ENCODE data around the gene ZNF592. TPM values are rescaled to one million over a fixed set of nuclear protein-coding genes. Genes with fewer than 3 reads are reported as not detected.

ZNF592 gene
- total RNA-seq, 1 donor from 2014 or later = 19.0 TPM

- H3K9me3 ChIP-seq (replicated peaks) = no peaks in the 10 kb centered on the region
- DNase-seq = no peak
- no peak for TF ChIP-seq CTCF (IDR thresholded peaks at IDR 0.05; ENCODE audit: borderline replicate concordance)
- no peak overlapping the region for H3K4me3 ChIP-seq
- intact Hi-C loops (cut with micrococcal nuclease) = no loop called here
- H3K36me3 ChIP-seq = peaks cover 44% of the 10 kb centered on the region
- peaks cover 59% of the 10 kb centered on the region for H3K4me1 ChIP-seq
- H3K27me3 ChIP-seq (ENCODE audit: low read depth) = no peaks in the 10 kb centered on the region
- no peak overlapping the region for H3K27ac ChIP-seq (replicated peaks)
Observed at GRCh38 chr15:84764585-84764984, 16.2 kb downstream of the ZNF592 start.

- H3K4me1 ChIP-seq = peaks cover 58% of the 10 kb centered on the region
- intact Hi-C loops (cut with micrococcal nuclease) = no loop called here
- H3K36me3 ChIP-seq = peaks cover 46% of the 10 kb centered on the region
- H3K27ac ChIP-seq (replicated peaks) = no peak overlapping the region
- H3K4me3 ChIP-seq = no peak overlapping the region
- H3K9me3 ChIP-seq (replicated peaks) = no peaks in the 10 kb centered on the region
- no peak for DNase-seq
- H3K27me3 ChIP-seq (ENCODE audit: low read depth) = no peaks in the 10 kb centered on the region
- TF ChIP-seq CTCF (IDR thresholded peaks at IDR 0.05; ENCODE audit: borderline replicate concordance) = no peak
Observed at GRCh38 chr15:84764989-84765388, 16.6 kb downstream of the ZNF592 start.

- no peak overlapping the region for H3K4me3 ChIP-seq
- H3K27ac ChIP-seq (replicated peaks) = no peak overlapping the region
- H3K27me3 ChIP-seq (ENCODE audit: low read depth) = no peaks in the 10 kb centered on the region
- DNase-seq = no peak
- peaks cover 46% of the 10 kb centered on the region for H3K36me3 ChIP-seq
- no peak for TF ChIP-seq CTCF (IDR thresholded peaks at IDR 0.05; ENCODE audit: borderline replicate concordance)
- H3K4me1 ChIP-seq = peaks cover 57% of the 10 kb centered on the region
- H3K9me3 ChIP-seq (replicated peaks) = no peaks in the 10 kb centered on the region
- intact Hi-C loops (cut with micrococcal nuclease) = no loop called here
Observed at GRCh38 chr15:84765675-84766074, 17.3 kb downstream of the ZNF592 start.

GRCh38 chr15:84766461-84767035 lies 18.2 kb downstream of the ZNF592 start:
- TF ChIP-seq CTCF (IDR thresholded peaks at IDR 0.05; ENCODE audit: borderline replicate concordance) = no peak
- H3K27ac ChIP-seq (replicated peaks) = no peak overlapping the region
- peaks cover 46% of the 10 kb centered on the region for H3K36me3 ChIP-seq
- no peaks in the 10 kb centered on the region for H3K27me3 ChIP-seq (ENCODE audit: low read depth)
- intact Hi-C loops (cut with micrococcal nuclease) = no loop called here
- no peak overlapping the region for H3K4me3 ChIP-seq
- no peaks in the 10 kb centered on the region for H3K9me3 ChIP-seq (replicated peaks)
- peaks cover 57% of the 10 kb centered on the region for H3K4me1 ChIP-seq
- no peak for DNase-seq

GRCh38 chr15:84772031-84772430 lies 23.6 kb downstream of the ZNF592 start:
- no peak overlapping the region for H3K4me3 ChIP-seq
- intact Hi-C loops (cut with micrococcal nuclease) = no loop called here
- no peaks in the 10 kb centered on the region for H3K9me3 ChIP-seq (replicated peaks)
- H3K36me3 ChIP-seq = peaks cover 34% of the 10 kb centered on the region
- DNase-seq = no peak
- no peak overlapping the region for H3K27ac ChIP-seq (replicated peaks)
- H3K4me1 ChIP-seq = peaks cover 46% of the 10 kb centered on the region
- no peak for TF ChIP-seq CTCF (IDR thresholded peaks at IDR 0.05; ENCODE audit: borderline replicate concordance)
- no peaks in the 10 kb centered on the region for H3K27me3 ChIP-seq (ENCODE audit: low read depth)

All from left ventricle myocardium inferior (tissue), 1 donor.